K562 (cell line): ENCODE data around the gene FLOT2. TPM values are rescaled to one million over a fixed set of nuclear protein-coding genes. Genes with fewer than 3 reads are reported as not detected.

Experiments
- ATF7 ChIP-seq: fragments of 450-650 bp; IDR thresholded peaks from 2 replicates; pipeline ENCODE4 v1.7.1; 2014; ENCODE audit warnings: mild to moderate bottlenecking, moderate library complexity
- CBFA2T3 ChIP-seq: fragments of 450-650 bp; IDR thresholded peaks from 2 replicates; pipeline ENCODE4 v1.6.1; 2017
- CREM ChIP-seq: IDR thresholded peaks from 2 replicates; pipeline ENCODE4 v1.6.1; 2014; ENCODE audit warnings: antibody characterized with exemption, low read depth
- ETS1 ChIP-seq: conservative IDR thresholded peaks from 2 replicates; pipeline ENCODE4 v1.6.1; 2011; ENCODE audit warnings: low read depth, mild to moderate bottlenecking, low read length; ENCODE audit not compliant: control insufficient read depth
- HLTF ChIP-seq: fragments of 450-650 bp; IDR thresholded peaks from 2 replicates; pipeline ENCODE4 v1.6.1; 2016
- HMG20A ChIP-seq: fragments of 450-650 bp; formaldehyde crosslinking; conservative IDR thresholded peaks from 2 replicates; pipeline ENCODE4 v1.4.0; 2020; ENCODE audit warnings: mild to moderate bottlenecking, mixed read lengths
- HMGXB4 ChIP-seq: sonication (generic); formaldehyde crosslinking; IDR thresholded peaks from 2 replicates; pipeline ENCODE4 v1.8.1; 2023; ENCODE audit warnings: mild to moderate bottlenecking, missing genetic modification reagents
- MIER1 ChIP-seq: fragments of 450-650 bp; IDR thresholded peaks from 2 replicates; pipeline ENCODE4 v1.6.1; 2016; ENCODE audit warnings: antibody characterized with exemption, mild to moderate bottlenecking, low read depth
- NCOA1 ChIP-seq: fragments of 450-650 bp; IDR thresholded peaks from 2 replicates; pipeline ENCODE4 v1.6.1; 2016; ENCODE audit warnings: low read depth
- NR1H2 ChIP-seq: sonication (generic); formaldehyde crosslinking; IDR thresholded peaks from 2 replicates; pipeline ENCODE4 v1.4.0; 2020; ENCODE audit warnings: mild to moderate bottlenecking, missing genetic modification reagents
- PHB2 ChIP-seq: fragments of 450-650 bp; IDR thresholded peaks from 2 replicates; pipeline ENCODE4 v1.6.1; 2017; ENCODE audit warnings: low read depth
- PHF21A ChIP-seq: fragments of 450-650 bp; IDR thresholded peaks from 2 replicates; pipeline ENCODE4 v1.6.1; 2017; ENCODE audit warnings: low read depth, borderline replicate concordance
- PTTG1 ChIP-seq: fragments of 450-650 bp; IDR thresholded peaks from 2 replicates; pipeline ENCODE4 v1.6.1; 2016; ENCODE audit warnings: low read depth, mild to moderate bottlenecking, missing genetic modification characterization, missing compliant biosample characterization
- RBM14 ChIP-seq: fragments of 200-400 bp; formaldehyde crosslinking; IDR thresholded peaks from 2 replicates; pipeline ENCODE4 v1.6.1; 2018; ENCODE audit warnings: low read depth, mild to moderate bottlenecking, low read length, moderate library complexity, borderline replicate concordance; ENCODE audit not compliant: insufficient read depth
- ZBTB17 ChIP-seq: fragments of 450-650 bp; formaldehyde crosslinking; IDR thresholded peaks from 2 replicates; pipeline ENCODE4 v1.4.0; 2020; ENCODE audit warnings: mild to moderate bottlenecking
- ZNF133 ChIP-seq: fragments of 250-450 bp; sonication (Bioruptor Pico); IDR thresholded peaks from 2 replicates; pipeline ENCODE4 v1.4.0; 2020; ENCODE audit warnings: mild to moderate bottlenecking
- ZNF140 ChIP-seq: fragments of 250-450 bp; sonication (Bioruptor Pico); IDR thresholded peaks from 2 replicates; pipeline ENCODE4 v1.8.0; 2021; ENCODE audit warnings: moderate library complexity, mild to moderate bottlenecking, inconsistent platforms
- ZNF589 ChIP-seq: fragments of 200-800 bp; sonication (Bioruptor generic); IDR thresholded peaks from 2 replicates; pipeline ENCODE4 v1.6.1; 2016; ENCODE audit warnings: low read depth, missing genetic modification characterization, missing compliant biosample characterization
- ZSCAN32 ChIP-seq: fragments of 450-650 bp; formaldehyde crosslinking; IDR thresholded peaks from 2 replicates; pipeline ENCODE4 v1.4.0; 2020; ENCODE audit warnings: mild to moderate bottlenecking, moderate library complexity
- polyA plus RNA-seq, 8 experiments: library from polyadenylated mRNA; depleted of rRNA in 4 of 8; stranded (reverse) in 5 of 8; unstranded in 3 of 8; fragments of >200 nt; fragmentation: Nextera tagmentation in 2 of 8; fragmentation: Illumina TruSeq in 1 of 8; extraction: Ambion mirVana in 2 of 8; extraction: Trizol in 1 of 8; gene quantifications; 2 replicates each; pipeline versions ENCODE4 v1.2.1 to v1.2.3, GENCODE V29; 2011 to 2014; ENCODE audit warnings: inconsistent platforms in 1 of 8, missing spikeins in 1 of 8
- total RNA-seq, 7 experiments: library from RNA; depleted of rRNA in 6 of 7; stranded (reverse); fragments of >200 nt in 6 of 7; fragmentation: Illumina TruSeq in 2 of 7; extraction: Trizol in 2 of 7; gene quantifications; 2 replicates each; pipeline versions ENCODE4 v1.2.1 to v1.2.3, GENCODE V29; 2011 to 2021; ENCODE audit warnings: low replicate concordance in 1 of 7
- TF ChIP-seq, protein P1 (sequence below): fragments of 450-650 bp; IDR thresholded peaks from 2 replicates; pipeline ENCODE4 v1.6.1; 2017; ENCODE audit warnings: antibody characterized with exemption, mild to moderate bottlenecking
- TF ChIP-seq, protein P2 (sequence below): fragments of 450-650 bp; IDR thresholded peaks from 2 replicates; pipeline ENCODE4 v1.6.1; 2016; ENCODE audit warnings: antibody characterized with exemption

The FLOT2 gene
- total and polyA plus RNA-seq, 9 of the 15 experiments (the other 6 are each of a cell fraction or from before 2014, with no cell fraction given): 17.5 to 138 (median 41.7) TPM

- 0 out of 2 replicates have a peak, but pooled peaks have one; percentile 20 for TF ChIP-seq RBM14
- peak; percentile 46; the same call in 1 of the 2 replicates for TF ChIP-seq ZBTB17 (CRISPR knock-in tag)
- peak; percentile 98 for TF ChIP-seq HMGXB4 (CRISPR knock-in tag)
- no peak for TF ChIP-seq ZNF133 (CRISPR knock-in tag)
- peak; percentile 34; the same call in 1 of the 2 replicates for TF ChIP-seq CBFA2T3
- no peak for TF ChIP-seq HMG20A (CRISPR knock-in tag)
- TF ChIP-seq PTTG1: no peak
- TF ChIP-seq, protein P1, sequence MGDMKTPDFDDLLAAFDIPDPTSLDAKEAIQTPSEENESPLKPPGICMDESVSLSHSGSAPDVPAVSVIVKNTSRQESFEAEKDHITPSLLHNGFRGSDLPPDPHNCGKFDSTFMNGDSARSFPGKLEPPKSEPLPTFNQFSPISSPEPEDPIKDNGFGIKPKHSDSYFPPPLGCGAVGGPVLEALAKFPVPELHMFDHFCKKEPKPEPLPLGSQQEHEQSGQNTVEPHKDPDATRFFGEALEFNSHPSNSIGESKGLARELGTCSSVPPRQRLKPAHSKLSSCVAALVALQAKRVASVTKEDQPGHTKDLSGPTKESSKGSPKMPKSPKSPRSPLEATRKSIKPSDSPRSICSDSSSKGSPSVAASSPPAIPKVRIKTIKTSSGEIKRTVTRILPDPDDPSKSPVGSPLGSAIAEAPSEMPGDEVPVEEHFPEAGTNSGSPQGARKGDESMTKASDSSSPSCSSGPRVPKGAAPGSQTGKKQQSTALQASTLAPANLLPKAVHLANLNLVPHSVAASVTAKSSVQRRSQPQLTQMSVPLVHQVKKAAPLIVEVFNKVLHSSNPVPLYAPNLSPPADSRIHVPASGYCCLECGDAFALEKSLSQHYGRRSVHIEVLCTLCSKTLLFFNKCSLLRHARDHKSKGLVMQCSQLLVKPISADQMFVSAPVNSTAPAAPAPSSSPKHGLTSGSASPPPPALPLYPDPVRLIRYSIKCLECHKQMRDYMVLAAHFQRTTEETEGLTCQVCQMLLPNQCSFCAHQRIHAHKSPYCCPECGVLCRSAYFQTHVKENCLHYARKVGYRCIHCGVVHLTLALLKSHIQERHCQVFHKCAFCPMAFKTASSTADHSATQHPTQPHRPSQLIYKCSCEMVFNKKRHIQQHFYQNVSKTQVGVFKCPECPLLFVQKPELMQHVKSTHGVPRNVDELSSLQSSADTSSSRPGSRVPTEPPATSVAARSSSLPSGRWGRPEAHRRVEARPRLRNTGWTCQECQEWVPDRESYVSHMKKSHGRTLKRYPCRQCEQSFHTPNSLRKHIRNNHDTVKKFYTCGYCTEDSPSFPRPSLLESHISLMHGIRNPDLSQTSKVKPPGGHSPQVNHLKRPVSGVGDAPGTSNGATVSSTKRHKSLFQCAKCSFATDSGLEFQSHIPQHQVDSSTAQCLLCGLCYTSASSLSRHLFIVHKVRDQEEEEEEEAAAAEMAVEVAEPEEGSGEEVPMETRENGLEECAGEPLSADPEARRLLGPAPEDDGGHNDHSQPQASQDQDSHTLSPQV: peak; percentile 94
- TF ChIP-seq MIER1: no peak
- TF ChIP-seq ZSCAN32 (CRISPR knock-in tag): no peak
- peak; percentile 58; the same call in 1 of the 2 replicates for TF ChIP-seq NR1H2 (CRISPR knock-in tag)
- TF ChIP-seq ATF7: peak; percentile 94
- peak; percentile 52; the same call in 1 of the 2 replicates for TF ChIP-seq PHF21A
- TF ChIP-seq NCOA1: no peak
- peak; percentile 88 for TF ChIP-seq ETS1
- TF ChIP-seq CREM: peak; percentile 96
- TF ChIP-seq, protein P2, sequence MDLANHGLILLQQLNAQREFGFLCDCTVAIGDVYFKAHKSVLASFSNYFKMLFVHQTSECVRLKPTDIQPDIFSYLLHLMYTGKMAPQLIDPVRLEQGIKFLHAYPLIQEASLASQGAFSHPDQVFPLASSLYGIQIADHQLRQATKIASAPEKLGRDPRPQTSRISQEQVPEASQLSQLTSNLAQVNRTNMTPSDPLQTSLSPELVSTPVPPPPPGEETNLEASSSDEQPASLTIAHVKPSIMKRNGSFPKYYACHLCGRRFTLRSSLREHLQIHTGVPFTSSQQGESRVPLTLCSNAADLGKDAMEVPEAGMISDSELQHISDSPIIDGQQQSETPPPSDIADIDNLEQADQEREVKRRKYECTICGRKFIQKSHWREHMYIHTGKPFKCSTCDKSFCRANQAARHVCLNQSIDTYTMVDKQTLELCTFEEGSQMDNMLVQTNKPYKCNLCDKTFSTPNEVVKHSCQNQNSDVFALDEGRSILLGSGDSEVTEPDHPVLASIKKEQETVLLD: peak; percentile 69; the same call in 1 of the 2 replicates
- peak; percentile 68; the same call in 1 of the 2 replicates for TF ChIP-seq ZNF589 (CRISPR knock-in tag)
- TF ChIP-seq ZNF140 (CRISPR knock-in tag): no peak
- TF ChIP-seq PHB2: no peak; the same call in 1 of the 2 replicates
- no peak for TF ChIP-seq HLTF
Observed at GRCh38 chr17:28902819-28903545, 5.4 kb upstream of the FLOT2 start, which contains the start of gene DHRS13 (continued).
